ENCODE results near the gene CDC45.

CDC45 gene

GRCh38 chr22:19522881-19523239, 43.1 kb downstream of the CDC45 start:
- DNase-seq (ENCODE audit: low read depth, low spot score): no peak
- H3K4me3 ChIP-seq (ENCODE audit: low read depth, low read length): peak overlapping the region; percentile 18
- in situ Hi-C loops (cut with HindIII; ENCODE audit: low sequenced_read_pairs): no loop called here
- TF ChIP-seq, protein P1, sequence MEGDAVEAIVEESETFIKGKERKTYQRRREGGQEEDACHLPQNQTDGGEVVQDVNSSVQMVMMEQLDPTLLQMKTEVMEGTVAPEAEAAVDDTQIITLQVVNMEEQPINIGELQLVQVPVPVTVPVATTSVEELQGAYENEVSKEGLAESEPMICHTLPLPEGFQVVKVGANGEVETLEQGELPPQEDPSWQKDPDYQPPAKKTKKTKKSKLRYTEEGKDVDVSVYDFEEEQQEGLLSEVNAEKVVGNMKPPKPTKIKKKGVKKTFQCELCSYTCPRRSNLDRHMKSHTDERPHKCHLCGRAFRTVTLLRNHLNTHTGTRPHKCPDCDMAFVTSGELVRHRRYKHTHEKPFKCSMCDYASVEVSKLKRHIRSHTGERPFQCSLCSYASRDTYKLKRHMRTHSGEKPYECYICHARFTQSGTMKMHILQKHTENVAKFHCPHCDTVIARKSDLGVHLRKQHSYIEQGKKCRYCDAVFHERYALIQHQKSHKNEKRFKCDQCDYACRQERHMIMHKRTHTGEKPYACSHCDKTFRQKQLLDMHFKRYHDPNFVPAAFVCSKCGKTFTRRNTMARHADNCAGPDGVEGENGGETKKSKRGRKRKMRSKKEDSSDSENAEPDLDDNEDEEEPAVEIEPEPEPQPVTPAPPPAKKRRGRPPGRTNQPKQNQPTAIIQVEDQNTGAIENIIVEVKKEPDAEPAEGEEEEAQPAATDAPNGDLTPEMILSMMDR (IDR thresholded peaks at IDR 0.05; ENCODE audit: low read depth, low read length): no peak

GRCh38 chr22:19523240-19524169, 43.8 kb downstream of the CDC45 start:
- in situ Hi-C loops (cut with HindIII; ENCODE audit: low sequenced_read_pairs): no loop called here
- peak overlapping the region; percentile 26 for H3K4me3 ChIP-seq (ENCODE audit: low read depth, low read length)
- TF ChIP-seq, protein P1 (IDR thresholded peaks at IDR 0.05; ENCODE audit: low read depth, low read length): no peak
- DNase-seq (ENCODE audit: low read depth, low spot score): peak; percentile 28

- TF ChIP-seq, protein P1 (IDR thresholded peaks at IDR 0.05; ENCODE audit: low read depth, low read length): no peak
- DNase-seq (ENCODE audit: low read depth, low spot score): peak; percentile 9
- peak within 1 kb of the TSS; percentile 26 for H3K4me3 ChIP-seq (ENCODE audit: low read depth, low read length)
- in situ Hi-C loops (cut with HindIII; ENCODE audit: low sequenced_read_pairs): no loop called here
Observed at GRCh38 chr22:19524170-19525115, 44.7 kb downstream of the CDC45 start, which contains the start of gene CLDN5. Gene CLDN5, minus strand, starts transcription at chr22:19524410. Its CDS starts 155 bp downstream, at chr22:19524255.

DNA sequence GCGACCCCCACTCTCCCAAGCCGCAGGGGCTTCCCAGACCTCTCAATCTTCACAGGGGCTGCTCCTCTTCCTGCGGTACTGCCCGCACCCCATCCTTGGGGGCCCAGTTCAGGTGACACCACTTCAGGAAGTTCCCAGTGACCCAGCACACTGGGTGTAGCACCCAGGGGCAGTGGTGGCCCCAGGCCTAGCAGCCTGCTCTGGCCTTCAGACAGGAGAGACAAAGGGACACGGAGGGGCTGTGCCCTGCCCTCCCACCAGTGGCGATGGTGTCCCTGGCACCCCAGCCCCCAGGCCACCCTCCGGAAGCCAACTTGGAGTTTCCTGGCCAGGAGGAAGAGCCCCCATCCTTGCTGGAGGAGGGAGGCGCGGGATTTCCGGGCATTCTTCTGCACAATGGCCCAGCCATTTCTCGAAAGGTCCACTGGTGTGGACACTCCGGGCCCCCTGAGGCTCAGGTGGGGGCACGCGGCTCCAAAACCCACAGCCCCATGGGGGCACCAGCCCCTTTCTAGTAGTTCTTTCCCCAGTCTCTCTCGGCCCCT, 45.5 kb downstream of the CDC45 start:
- DNase-seq (ENCODE audit: low read depth, low spot score): no peak
- H3K4me3 ChIP-seq (ENCODE audit: low read depth, low read length): no peak overlapping the region
- in situ Hi-C loops (cut with HindIII; ENCODE audit: low sequenced_read_pairs): no loop called here
- TF ChIP-seq, protein P1 (IDR thresholded peaks at IDR 0.05; ENCODE audit: low read depth, low read length): no peak

DNA sequence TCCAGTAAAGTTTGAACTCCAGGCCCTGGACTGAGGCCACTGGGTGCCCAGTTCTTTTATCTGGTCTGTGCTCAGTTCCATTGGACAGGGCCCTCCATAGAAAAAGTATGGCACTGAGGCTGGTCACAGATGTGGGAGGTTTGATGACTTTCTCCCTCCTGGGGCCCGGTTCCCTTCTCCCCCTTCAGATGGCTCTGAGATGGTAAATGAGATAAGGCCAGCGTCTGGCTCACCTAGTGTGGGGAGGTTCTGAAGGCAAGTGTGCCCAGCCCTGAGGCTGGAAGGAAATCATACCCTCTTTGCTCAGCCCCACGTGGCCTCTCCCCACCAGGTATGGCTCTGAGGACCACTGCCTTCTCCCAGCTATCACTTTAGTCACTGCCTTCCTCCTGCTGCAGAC, 45.9 kb downstream of the CDC45 start:
- DNase-seq (ENCODE audit: low read depth, low spot score): no peak
- TF ChIP-seq, protein P1 (IDR thresholded peaks at IDR 0.05; ENCODE audit: low read depth, low read length): no peak
- in situ Hi-C loops (cut with HindIII; ENCODE audit: low sequenced_read_pairs): no loop called here
- H3K4me3 ChIP-seq (ENCODE audit: low read depth, low read length): no peak overlapping the region

- in situ Hi-C loops (cut with HindIII; ENCODE audit: low sequenced_read_pairs): no loop called here
- TF ChIP-seq, protein P1 (IDR thresholded peaks at IDR 0.05; ENCODE audit: low read depth, low read length): no peak
Observed at GRCh38 chr22:19526076-19526701, 46.5 kb downstream of the CDC45 start.

More at GRCh38 chr22:19526076-19526701, 46.5 kb downstream of the CDC45 start:
- H3K4me3 ChIP-seq (ENCODE audit: low read depth, low read length): no peak overlapping the region
- no peak for DNase-seq (ENCODE audit: low read depth, low spot score)

All from astrocyte of the spinal cord (primary cell).